HG03565 (cell line): Measurements from ENCODE around the gene VPS13D.
"Not testable (repeated sequence)": the region's sequence is repeated elsewhere in the genome, so short reads cannot be mapped to it uniquely, and the experiment has no call there.

ENCODE experiments used
- ATAC-seq: cut with Tn5 transposase; IDR thresholded peaks from one replicate; pipeline ENCODE4 v1.9.1; 2021; ENCODE audit warnings: mild to moderate bottlenecking, moderate library complexity; ENCODE audit not compliant: unreplicated experiment

Gene VPS13D

GRCh38 chr1:12462586-12462985 lies 232.8 kb downstream of the VPS13D start:
- no peak for ATAC-seq

GRCh38 chr1:12464045-12464461 lies 234.2 kb downstream of the VPS13D start:
- ATAC-seq: no peak

GRCh38 chr1:12464598-12465056 lies 234.8 kb downstream of the VPS13D start:
- ATAC-seq: no peak

- no peak for ATAC-seq
Observed at GRCh38 chr1:12465126-12465525, 235.3 kb downstream of the VPS13D start.

GRCh38 chr1:12466816-12467215 lies 237.0 kb downstream of the VPS13D start:
- no peak for ATAC-seq

- no peak for ATAC-seq
Observed at GRCh38 chr1:12467570-12468286, 237.9 kb downstream of the VPS13D start.

GRCh38 chr1:12468323-12468722 lies 238.5 kb downstream of the VPS13D start:
- no peak for ATAC-seq

GRCh38 chr1:12469493-12469892 lies 239.7 kb downstream of the VPS13D start:
- no peak for ATAC-seq

GRCh38 chr1:12469990-12470389 lies 240.2 kb downstream of the VPS13D start:
- no peak for ATAC-seq

- ATAC-seq: not testable (repeated sequence)
Observed at GRCh38 chr1:12470916-12471315, 241.1 kb downstream of the VPS13D start.

- no peak for ATAC-seq
Observed at GRCh38 chr1:12472156-12472797, 242.4 kb downstream of the VPS13D start.

DNA sequence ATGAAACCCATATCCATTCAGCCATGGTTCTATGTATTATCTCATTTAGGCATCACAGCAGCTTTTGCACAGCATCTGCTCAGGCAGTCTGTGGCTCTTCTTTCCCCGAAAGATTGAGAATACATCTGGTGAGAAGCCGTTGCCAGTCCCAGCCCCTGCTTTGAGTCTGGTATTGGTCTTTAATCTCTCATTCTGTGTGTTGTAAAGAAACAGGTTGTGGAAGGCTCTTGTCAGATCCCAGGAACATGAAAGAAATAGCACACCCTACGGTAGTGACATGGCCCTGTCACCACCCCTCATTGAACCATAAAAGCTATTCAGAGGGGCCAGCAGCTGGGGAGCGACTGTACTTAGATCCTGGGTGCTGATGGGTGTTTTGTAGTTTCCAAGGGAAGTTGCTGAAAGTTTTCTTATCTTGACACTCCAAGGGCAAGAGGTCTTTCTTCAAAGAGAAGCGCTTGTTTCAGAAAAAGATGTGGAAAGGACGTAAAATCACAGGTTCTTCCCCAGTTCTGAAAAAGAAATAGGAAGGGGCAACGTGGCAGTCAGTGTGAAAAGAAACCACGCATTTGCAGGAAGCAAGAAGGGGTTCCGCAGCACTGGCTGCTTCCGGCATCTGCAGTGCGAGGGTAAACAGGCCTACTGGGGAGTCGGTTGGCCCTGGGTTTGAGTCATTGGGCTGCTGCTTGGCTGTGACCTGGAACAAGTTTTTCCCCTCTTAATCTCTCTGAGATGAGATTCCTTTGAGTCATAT lies 243.1 kb downstream of the VPS13D start:
- ATAC-seq: no peak

DNA sequence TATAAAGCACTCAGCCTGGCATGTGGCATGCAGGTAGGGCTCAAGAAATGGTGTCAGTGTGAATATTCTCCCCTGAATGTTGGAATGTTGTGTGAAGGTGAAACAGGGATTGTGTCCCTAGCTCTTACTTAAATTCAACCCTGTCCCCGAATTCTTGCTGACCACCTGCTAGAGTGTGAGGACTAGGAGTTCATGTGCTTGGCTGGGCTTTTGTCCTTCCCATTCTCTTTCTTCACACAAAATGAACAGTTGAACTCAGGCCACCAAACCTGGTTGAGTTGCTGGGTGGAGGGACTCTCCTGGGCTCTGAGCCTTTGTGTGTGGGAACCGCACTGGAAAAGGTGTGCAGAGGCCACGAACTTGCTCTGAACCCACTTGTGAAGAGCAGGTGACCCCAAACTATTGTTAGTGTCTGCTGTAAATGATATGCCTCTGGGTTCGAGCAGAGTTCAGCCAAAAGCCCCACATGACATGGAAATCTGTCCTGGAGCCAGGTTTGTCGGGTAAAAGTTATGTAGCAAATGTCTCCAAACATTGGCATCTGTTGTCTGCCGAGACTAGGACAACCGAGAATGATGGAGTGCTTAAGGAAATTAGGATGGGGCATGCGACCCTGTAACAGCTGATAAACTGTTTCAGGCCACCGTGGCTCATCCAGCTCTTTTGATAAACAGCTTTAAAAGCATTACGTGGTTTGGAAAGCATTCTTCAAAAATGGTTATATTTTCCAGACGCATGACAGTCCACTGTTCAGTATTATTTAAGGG lies 243.9 kb downstream of the VPS13D start:
- no peak for ATAC-seq

- no peak for ATAC-seq
Observed at GRCh38 chr1:12475101-12475500, 245.3 kb downstream of the VPS13D start.

GRCh38 chr1:12475530-12475934 lies 245.7 kb downstream of the VPS13D start:
- no peak for ATAC-seq

DNA sequence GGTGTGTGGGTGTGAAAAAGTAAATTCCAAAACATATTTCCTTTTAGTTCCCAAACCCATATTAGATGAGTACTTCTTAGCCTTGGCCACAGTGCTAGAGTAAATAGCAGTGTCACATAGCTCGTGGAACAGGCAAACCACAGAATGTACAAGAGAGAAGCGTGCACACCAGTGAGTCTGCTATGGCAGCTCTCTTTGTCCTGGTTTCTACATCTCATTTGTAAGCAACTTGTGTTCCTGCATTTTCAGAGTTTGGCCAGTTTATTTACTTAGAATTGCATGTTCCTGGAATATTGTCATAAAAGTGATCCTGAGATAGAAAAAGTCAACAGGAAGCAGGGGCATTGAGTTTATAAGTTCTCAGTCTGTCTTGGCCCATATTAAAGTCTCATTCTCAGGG lies 246.1 kb downstream of the VPS13D start:
- ATAC-seq: no peak

DNA sequence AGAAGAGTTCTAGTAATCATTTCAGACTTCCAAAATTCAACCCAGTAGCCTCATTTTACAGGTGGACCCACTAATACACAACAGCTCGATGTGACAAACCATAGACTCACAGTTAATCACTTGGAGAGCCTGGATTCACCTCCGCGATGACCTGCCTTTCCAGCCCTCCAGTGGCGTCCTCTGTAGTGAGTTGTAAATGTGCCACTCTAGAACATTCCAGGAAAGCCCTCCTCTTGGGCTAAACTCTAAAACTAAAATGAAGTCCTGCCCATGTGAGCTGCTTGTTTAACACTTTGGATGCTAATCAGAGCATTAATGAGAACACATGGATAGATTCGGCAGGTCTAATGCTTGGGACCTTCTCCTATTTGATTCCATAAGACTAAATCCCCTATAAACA lies 247.5 kb downstream of the VPS13D start:
- no peak for ATAC-seq

DNA sequence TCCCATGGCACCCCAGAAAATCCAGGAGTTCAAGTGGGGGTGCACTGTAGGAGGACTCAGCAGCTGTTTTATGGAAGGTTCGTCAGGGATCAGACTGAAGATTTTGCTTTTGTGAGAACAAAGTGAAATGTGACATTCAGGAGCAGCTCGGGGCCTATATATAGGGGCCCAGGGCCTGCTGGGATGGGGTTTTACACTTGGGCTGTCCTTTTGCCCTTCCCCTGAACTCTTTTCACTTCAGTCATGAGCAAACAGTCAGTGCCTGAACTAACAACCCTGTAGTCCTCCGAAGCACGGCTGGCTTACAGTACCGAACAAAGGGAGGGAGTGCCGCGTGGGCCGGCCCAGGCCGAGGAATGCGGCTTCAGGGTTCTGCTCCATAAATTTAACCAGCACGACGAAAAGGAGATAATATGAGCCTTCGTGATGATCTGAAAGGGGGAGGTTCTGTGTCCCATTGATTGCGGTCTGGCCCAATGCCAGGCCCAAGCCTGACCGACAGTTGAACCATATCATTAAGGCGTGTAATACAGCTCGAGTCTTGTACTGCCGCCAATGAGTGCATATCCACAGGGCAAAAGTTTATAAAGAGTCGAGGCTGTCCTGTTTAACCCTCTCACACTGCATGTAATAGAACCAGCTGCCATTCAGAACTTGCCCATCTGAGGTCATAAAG lies 248.2 kb downstream of the VPS13D start:
- ATAC-seq: no peak

- ATAC-seq: no peak
Observed at GRCh38 chr1:12478612-12478985, 248.8 kb downstream of the VPS13D start.

- no peak for ATAC-seq
Observed at GRCh38 chr1:12479311-12479710, 249.5 kb downstream of the VPS13D start.

DNA sequence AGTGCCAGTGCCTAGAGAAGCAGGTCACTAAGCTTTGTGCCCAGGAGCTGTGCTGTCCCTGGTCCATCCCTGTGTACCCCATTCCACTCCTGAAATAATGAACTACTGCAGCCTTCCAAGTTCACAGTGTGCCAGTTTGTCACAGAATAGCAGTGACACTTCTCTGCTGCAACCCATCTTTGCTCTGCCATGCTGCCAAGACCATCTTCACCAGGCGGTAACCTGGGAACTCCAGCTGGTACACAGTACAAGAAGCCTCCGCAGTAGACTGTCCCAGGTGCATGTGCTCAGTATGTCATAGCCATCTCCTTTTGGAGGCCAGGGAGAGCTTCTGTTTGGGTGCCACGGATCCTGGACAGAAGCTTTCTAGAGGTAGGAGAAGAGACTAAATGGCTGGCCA lies 250.2 kb downstream of the VPS13D start:
- ATAC-seq: no peak
